Muscle of leg (tissue), 11 donors: ENCODE data around the gene FLT3. TPM values are rescaled to one million over a fixed set of nuclear protein-coding genes. Genes with fewer than 3 reads are reported as not detected.

Experiments
- DNase-seq: peaks from one replicate; pipeline ENCODE4 v3.0.0; 2013
- H3K27ac ChIP-seq: one replicate; pipeline ENCODE4 v1.5.1; 2013; ENCODE audit warnings: mild to moderate bottlenecking, low read length, control low read depth
- H3K27me3 ChIP-seq: one replicate; pipeline ENCODE4 v1.6.1; 2013; ENCODE audit warnings: low read length; ENCODE audit not compliant: control insufficient read depth, insufficient read depth
- H3K36me3 ChIP-seq: one replicate; pipeline ENCODE4 v1.6.1; 2013; ENCODE audit warnings: low read length; ENCODE audit not compliant: control insufficient read depth, insufficient read depth
- H3K4me1 ChIP-seq: one replicate; pipeline ENCODE4 v1.6.1; 2013; ENCODE audit warnings: low read length; ENCODE audit not compliant: control insufficient read depth, insufficient read depth
- H3K4me3 ChIP-seq: one replicate; pipeline ENCODE4 v1.5.1; 2013; ENCODE audit warnings: low read length, control low read depth
- H3K9me3 ChIP-seq: replicated peaks from 2 replicates; pipeline ENCODE4 v1.6.1; 2013; ENCODE audit warnings: low read depth, low read length; ENCODE audit not compliant: control insufficient read depth
- WGBS: methylation state at CpG from one replicate; pipeline ENCODE4 v1.1.5; 2013; ENCODE audit warnings: missing lambda C conversion rate; ENCODE audit not compliant: insufficient coverage; 5-methylcytosine and 5-hydroxymethylcytosine counted together
- polyA plus RNA-seq, 8 donors: library from polyadenylated mRNA; unstranded; fragments of 120-200 nt; gene quantifications; one replicate each; pipeline versions ENCODE4 v1.2.1 to v1.2.3, GENCODE V29; 2013; ENCODE audit warnings: inconsistent platforms in 1 of 8, low replicate concordance in 1 of 8; ENCODE audit not compliant: insufficient read length in 8 of 8, insufficient read depth in 1 of 8
- total RNA-seq: library from RNA; stranded (reverse); fragments of 120-200 nt; gene quantifications from one replicate; pipeline ENCODE4 v1.2.4, GENCODE V29; 2013

Gene FLT3
- total and polyA plus RNA-seq, 9 donors, result 0.08 to 0.32 (median 0.16) TPM

- no peak for DNase-seq
- 67% methylated on average over 3 of the region's 13 CpGs for WGBS
- Histone ChIP-seq H3K27me3 (no peaks in the 10 kb centered on the region), H3K4me3 (no peak overlapping the region), H3K27ac (no peak overlapping the region), H3K4me1 (no peaks in the 10 kb centered on the region), H3K9me3 (no peaks in the 10 kb centered on the region), H3K36me3 (no peaks in the 10 kb centered on the region)
Observed at GRCh38 chr13:28058866-28059613, 41.3 kb downstream of the FLT3 start.

- H3K27ac ChIP-seq, result no peak overlapping the region
- H3K27me3 ChIP-seq, result no peaks in the 10 kb centered on the region
- H3K36me3 ChIP-seq, result no peaks in the 10 kb centered on the region
- no peaks in the 10 kb centered on the region for H3K4me1 ChIP-seq
- H3K4me3 ChIP-seq, result no peak overlapping the region
- no peaks in the 10 kb centered on the region for H3K9me3 ChIP-seq
- no peak for DNase-seq
- 94% methylated on average over 10 of the region's 13 CpGs for WGBS
Observed at GRCh38 chr13:28056970-28057712, 43.2 kb downstream of the FLT3 start.

- Histone ChIP-seq H3K4me3 (no peak overlapping the region), H3K4me1 (no peaks in the 10 kb centered on the region), H3K27ac (no peak overlapping the region), H3K27me3 (no peaks in the 10 kb centered on the region), H3K36me3 (no peaks in the 10 kb centered on the region), H3K9me3 (no peaks in the 10 kb centered on the region)
- no peak for DNase-seq
- 84% methylated on average over 5 of the region's 9 CpGs for WGBS
Observed at GRCh38 chr13:28056426-28056825, 44.0 kb downstream of the FLT3 start.

GRCh38 chr13:28055357-28055756 lies 45.0 kb downstream of the FLT3 start:
- Histone ChIP-seq H3K4me3 (no peak overlapping the region), H3K27me3 (no peaks in the 10 kb centered on the region), H3K27ac (no peak overlapping the region), H3K36me3 (no peaks in the 10 kb centered on the region), H3K4me1 (no peaks in the 10 kb centered on the region), H3K9me3 (no peaks in the 10 kb centered on the region)
- WGBS, result no CpG with 5 or more reads among the region's 2 CpGs
- DNase-seq, result no peak

GRCh38 chr13:28052945-28053344 lies 47.4 kb downstream of the FLT3 start:
- H3K36me3 ChIP-seq, result no peaks in the 10 kb centered on the region
- H3K4me3 ChIP-seq, result no peak overlapping the region
- no peaks in the 10 kb centered on the region for H3K27me3 ChIP-seq
- H3K4me1 ChIP-seq, result no peaks in the 10 kb centered on the region
- no peak overlapping the region for H3K27ac ChIP-seq
- no peak for DNase-seq
- H3K9me3 ChIP-seq, result no peaks in the 10 kb centered on the region

- Histone ChIP-seq H3K27ac (no peak overlapping the region), H3K4me3 (no peak overlapping the region), H3K27me3 (no peaks in the 10 kb centered on the region), H3K4me1 (no peaks in the 10 kb centered on the region), H3K36me3 (no peaks in the 10 kb centered on the region), H3K9me3 (no peaks in the 10 kb centered on the region)
- 40% methylated on average over 1 of the region's 7 CpGs for WGBS
- no peak for DNase-seq
Observed at GRCh38 chr13:28049880-28050875, 50.2 kb downstream of the FLT3 start.

GRCh38 chr13:28049215-28049614 lies 51.2 kb downstream of the FLT3 start:
- Histone ChIP-seq H3K9me3 (no peaks in the 10 kb centered on the region), H3K27ac (no peak overlapping the region), H3K27me3 (no peaks in the 10 kb centered on the region), H3K4me3 (no peak overlapping the region), H3K4me1 (no peaks in the 10 kb centered on the region), H3K36me3 (no peaks in the 10 kb centered on the region)
- WGBS, result no CpG with 5 or more reads among the region's 5 CpGs
- no peak for DNase-seq

GRCh38 chr13:28048768-28049167 lies 51.6 kb downstream of the FLT3 start:
- Histone ChIP-seq H3K27me3 (no peaks in the 10 kb centered on the region), H3K36me3 (no peaks in the 10 kb centered on the region), H3K9me3 (no peaks in the 10 kb centered on the region), H3K27ac (no peak overlapping the region), H3K4me1 (no peaks in the 10 kb centered on the region), H3K4me3 (no peak overlapping the region)
- no peak for DNase-seq
- 67% methylated on average over 1 of the region's 6 CpGs for WGBS

GRCh38 chr13:28047757-28048388 lies 52.5 kb downstream of the FLT3 start:
- Histone ChIP-seq H3K4me3 (no peak overlapping the region), H3K27me3 (no peaks in the 10 kb centered on the region), H3K36me3 (no peaks in the 10 kb centered on the region), H3K4me1 (no peaks in the 10 kb centered on the region), H3K9me3 (no peaks in the 10 kb centered on the region), H3K27ac (no peak overlapping the region)
- DNase-seq, result peak; percentile 10
- WGBS, result no CpG with 5 or more reads among the region's 7 CpGs
